Esophagus muscularis mucosa (tissue), 4 donors: ENCODE results near the gene YTHDC2. TPM values are rescaled to one million over a fixed set of nuclear protein-coding genes. Genes with fewer than 3 reads are reported as not detected.

Experiments
- DNase-seq: peaks from one replicate; pipeline ENCODE4 v3.0.0-alpha.2; 2017; ENCODE audit errors: extremely low spot score
- H3K27ac ChIP-seq, 4 donors: fragments of 200-600 bp; sonication (generic); replicated peaks in 1 of 4; 1 replicate in 3 of 4; 2 replicates in 1 of 4; pipeline ENCODE4 v1.5.1; 2016 to 2019; ENCODE audit warnings: mild to moderate bottlenecking in 1 of 4
- H3K27me3 ChIP-seq, 4 donors: fragments of 200-600 bp; sonication (generic); one replicate each; pipeline versions ENCODE4 v1.5.1 to v1.6.0; 2016 to 2019
- H3K36me3 ChIP-seq, 4 donors: fragments of 200-600 bp; sonication (generic); one replicate each; pipeline ENCODE4 v1.5.1; 2016 to 2019
- H3K4me1 ChIP-seq, 4 donors: fragments of 200-600 bp; sonication (generic); one replicate each; pipeline ENCODE4 v1.5.1; 2016 to 2019
- H3K4me3 ChIP-seq, 4 donors: fragments of 200-600 bp; sonication (generic); 1 replicate in 2 of 4; 2 replicates in 2 of 4; pipeline ENCODE4 v1.5.1; 2016 to 2019; ENCODE audit warnings: mild to moderate bottlenecking in 4 of 4, moderate library complexity in 1 of 4
- H3K9me3 ChIP-seq, 4 donors: fragments of 200-600 bp; sonication (generic); 1 replicate in 3 of 4; 2 replicates in 1 of 4; pipeline ENCODE4 v1.5.1; 2016 to 2019
- CTCF ChIP-seq, 3 experiments: fragments of 200-600 bp in 2 of 3; fragments of 450-650 bp in 1 of 3; sonication (generic) in 2 of 3; IDR thresholded peaks; one replicate each; pipeline ENCODE4 v1.5.1; 2017 to 2019; ENCODE audit warnings: antibody characterized with exemption in 3 of 3, mild to moderate bottlenecking in 2 of 3, moderate library complexity in 1 of 3
- EP300 ChIP-seq: sonication (generic); formaldehyde crosslinking; IDR thresholded peaks from one replicate; pipeline ENCODE4 v1.6.1; 2017; ENCODE audit warnings: antibody characterized with exemption
- POLR2A ChIP-seq: fragments of 450-650 bp; IDR thresholded peaks from one replicate; pipeline ENCODE4 v1.6.1; 2017; ENCODE audit warnings: antibody characterized with exemption, moderate library complexity, mild to moderate bottlenecking, low read depth
- POLR2AphosphoS5 ChIP-seq, 2 donors: sonication (generic); formaldehyde crosslinking; IDR thresholded peaks; one replicate each; pipeline ENCODE4 v1.6.1; 2017; ENCODE audit warnings: antibody characterized with exemption in 2 of 2
- WGBS: methylation state at CpG from one replicate; pipeline ENCODE4 v1.1.5; 2018; 5-methylcytosine and 5-hydroxymethylcytosine counted together
- intact Hi-C: fragments of 100-400 bp; cut with DNase I; formaldehyde crosslinking; loops from one replicate; pipeline ENCODE4 v1.15.1; 2023
- small RNA-seq, 3 donors: library from RNA; depleted of rRNA; stranded (forward); fragments of <200 nt; gene quantifications; one replicate each; pipeline ENCODE3, GENCODE V24; 2016
- total RNA-seq, 4 donors: library from RNA; depleted of rRNA; stranded (reverse); fragments of >200 nt; gene quantifications; one replicate each; pipeline versions ENCODE4 v1.1.0 to v1.2.1, GENCODE V29; 2016

Gene YTHDC2
- total RNA-seq, 4 donors from 2014 or later = 9.3 to 32.0 (median 15.8) TPM

- 77% methylated on average over 3 of the region's 3 CpGs for WGBS
- no peak for DNase-seq
These were observed 121.5 kb downstream of the YTHDC2 start for GRCh38 chr5:113634957-113635356.

GRCh38 chr5:113641715-113642114 lies 128.2 kb downstream of the YTHDC2 start:
- Histone ChIP-seq H3K4me3 (no peak overlapping the region), H3K27ac (no peak overlapping the region), H3K27me3 (no peaks in the 10 kb centered on the region), H3K36me3 (no peaks in the 10 kb centered on the region), H3K4me1 (no peaks in the 10 kb centered on the region), H3K9me3 (peaks cover 0 to 10% (median 0%) of the 10 kb centered on the region in 4 donors)
- intact Hi-C loops = no loop called here
- TF ChIP-seq POLR2AphosphoS5 (IDR thresholded peaks at IDR 0.05) = no peak
- no peak for TF ChIP-seq EP300
- no peak for TF ChIP-seq CTCF (IDR thresholded peaks at IDR 0.05)
- no peak for TF ChIP-seq POLR2A
- no peak for DNase-seq

More at GRCh38 chr5:113634957-113635356, 121.5 kb downstream of the YTHDC2 start:
- Histone ChIP-seq H3K27ac (no peak overlapping the region), H3K4me1 (no peaks in the 10 kb centered on the region), H3K4me3 (no peak overlapping the region), H3K9me3 (peaks cover 0 to 3% (median 0%) of the 10 kb centered on the region in 4 donors), H3K27me3 (no peaks in the 10 kb centered on the region), H3K36me3 (no peaks in the 10 kb centered on the region)
- no peak for TF ChIP-seq POLR2AphosphoS5 (IDR thresholded peaks at IDR 0.05)
- intact Hi-C loops = no loop called here

Small RNA genes lying within 50 kb of the gene (small RNA-seq; reads per million reads assigned to genes)
- gene RNU4ATAC13P = 0 reads per million in 3 donors

Other genes with a start within 250 kb of the YTHDC2 start
- gene TSSK1B, start 78.7 kb upstream of the YTHDC2 start, total RNA-seq = under 1 TPM in 1 of 4 donors, not detected in 3; under 0.01 TPM
- 10 to 100 TPM; 17.0 to 24.8 (median 21.0) TPM for gene MCC, start 25.2 kb upstream of the YTHDC2 start, total RNA-seq